HK-2 (cell line): ENCODE data around the gene GPSM3.
"Not testable (repeated sequence)": the region's sequence is repeated elsewhere in the genome, so short reads cannot be mapped to it uniquely, and the experiment has no call there.

Source experiments
- DNase-seq: peaks from one replicate; pipeline ENCODE4 v3.0.0-alpha.2; 2018; ENCODE audit not compliant: unreplicated experiment

The GPSM3 gene

DNA sequence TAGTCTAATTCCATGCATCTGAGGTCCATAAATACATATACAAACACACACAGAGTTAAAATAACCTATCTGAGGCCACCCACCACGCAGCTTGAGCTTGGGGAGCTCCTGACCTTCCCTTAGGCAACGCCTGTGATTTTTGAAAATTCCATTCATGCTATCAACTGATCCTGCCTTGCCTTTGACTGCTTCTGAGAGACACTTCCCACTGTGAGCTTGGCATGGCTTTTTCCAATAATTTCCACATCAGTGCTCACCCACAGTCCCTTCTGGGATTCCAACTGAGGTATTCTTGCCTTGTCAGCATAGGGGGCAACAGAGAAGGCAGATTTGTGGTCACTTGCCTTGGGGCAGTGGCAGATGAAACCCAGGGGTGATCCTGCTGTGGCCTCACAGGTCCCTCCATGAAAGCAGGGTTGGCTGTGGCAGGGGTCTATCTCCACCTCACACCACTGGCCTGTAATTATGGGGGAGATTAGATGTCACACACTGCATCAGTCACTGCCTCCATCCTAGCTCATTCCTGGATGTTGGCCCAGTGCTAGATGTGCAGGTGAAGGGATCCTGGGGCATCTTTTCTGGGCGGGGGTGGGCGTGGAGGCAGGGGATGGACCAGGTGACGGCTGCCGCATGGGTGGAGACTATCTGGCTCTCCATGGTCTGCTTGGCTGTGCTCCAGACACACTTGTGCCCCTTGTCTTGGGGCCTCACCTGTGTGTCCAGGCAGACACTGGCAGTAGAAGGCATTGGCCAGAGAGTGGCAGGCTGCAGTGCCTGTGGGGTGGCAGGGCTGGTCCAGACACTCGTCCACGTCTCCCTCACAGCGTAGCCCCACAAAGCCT, 11.2 kb upstream of the GPSM3 start:
- no peak for DNase-seq

DNA sequence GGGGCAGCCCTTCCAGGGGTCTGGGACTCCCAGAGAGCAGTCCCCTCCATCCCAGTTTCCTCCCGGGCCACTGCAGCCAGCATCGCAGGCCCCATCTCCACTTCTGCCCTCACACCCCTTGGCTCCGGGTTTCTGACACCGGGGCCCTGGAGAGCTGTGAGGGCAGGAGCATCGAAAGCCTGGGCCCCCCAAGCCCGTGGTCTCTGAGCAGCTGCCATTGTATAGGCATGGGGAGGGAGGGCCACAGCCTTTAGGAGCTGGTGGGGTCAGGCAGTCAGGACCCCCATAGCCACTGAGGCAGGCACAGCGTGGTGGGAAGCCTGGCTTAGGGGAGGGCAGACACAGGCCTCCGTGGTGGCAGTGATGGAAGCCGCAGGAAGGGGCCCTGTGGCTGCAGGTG, 9.7 kb upstream of the GPSM3 start:
- no peak for DNase-seq

DNA sequence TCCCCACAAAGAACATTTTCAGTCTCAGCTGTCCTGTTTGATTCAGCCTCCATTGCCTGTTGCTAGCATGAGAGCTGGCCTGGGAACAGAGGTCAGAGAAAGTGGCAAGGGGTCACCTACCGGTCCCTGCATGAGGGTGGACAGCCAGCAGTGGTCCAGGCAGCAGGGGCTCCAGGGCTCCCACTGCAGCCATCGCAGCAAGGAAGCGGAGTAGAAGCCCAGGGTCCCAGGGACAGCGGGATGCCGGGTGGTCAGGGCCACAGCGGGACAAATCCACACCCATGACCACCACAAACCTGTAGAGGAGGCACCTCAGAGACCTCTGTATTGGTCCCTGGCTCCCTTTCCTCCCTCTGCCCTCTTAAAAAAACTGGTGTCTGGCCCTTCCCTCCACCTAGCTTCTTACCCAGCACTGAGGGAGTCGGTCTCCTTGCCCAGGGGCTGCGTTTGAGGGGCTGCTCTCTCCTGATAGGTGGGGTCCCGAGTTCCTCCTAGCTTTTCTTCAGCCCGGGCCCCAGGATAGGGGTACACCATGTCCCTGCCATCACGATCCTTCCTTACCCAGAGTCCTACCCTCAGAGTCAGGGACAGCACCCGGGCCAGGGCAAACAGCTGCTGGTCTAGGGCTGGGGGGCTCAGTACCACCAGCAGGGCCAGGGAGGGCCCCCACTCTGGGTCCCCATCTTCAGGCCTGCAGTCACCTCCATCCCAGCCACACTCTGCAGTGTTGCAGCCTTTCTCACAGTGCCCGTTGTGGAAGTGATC, 8.4 kb upstream of the GPSM3 start:
- no peak for DNase-seq

DNA sequence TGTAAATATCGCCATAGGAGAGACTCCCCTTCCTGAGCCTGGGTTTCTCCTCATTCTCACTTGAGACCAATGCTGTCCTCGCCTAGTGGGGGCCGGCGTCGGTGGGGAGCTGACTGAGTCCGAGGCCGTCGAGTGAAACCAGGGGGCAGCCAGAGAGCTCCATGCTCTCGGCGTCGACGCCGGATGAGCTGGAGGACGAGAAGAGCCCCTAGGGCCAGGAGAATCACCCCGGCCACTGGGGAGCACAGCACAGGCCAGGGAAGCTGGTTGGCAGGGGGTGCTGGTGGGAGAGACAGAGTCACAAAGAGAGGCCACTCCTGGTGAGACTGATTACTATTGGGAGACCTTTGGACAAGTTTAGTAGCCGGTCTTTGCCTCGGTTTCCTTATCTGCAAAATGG, 6.4 kb upstream of the GPSM3 start:
- DNase-seq = no peak

DNA sequence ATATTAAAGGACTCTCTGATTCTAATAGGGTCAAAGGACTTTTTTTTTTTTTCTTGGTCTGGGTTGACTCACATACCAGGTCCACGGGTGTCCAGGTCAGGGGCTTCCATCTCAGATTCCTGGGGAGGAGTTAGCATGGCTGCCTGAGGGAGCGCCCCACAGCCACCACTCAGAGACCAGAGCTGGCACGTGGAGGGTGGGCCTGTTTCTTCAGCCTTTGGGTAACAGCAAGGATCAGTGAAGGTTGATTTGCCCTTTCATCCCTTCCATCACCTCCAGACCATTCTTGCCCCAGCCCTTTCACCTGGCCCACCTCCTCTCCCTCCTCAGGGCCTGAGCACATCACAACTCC, 5.9 kb upstream of the GPSM3 start:
- no peak for DNase-seq

DNA sequence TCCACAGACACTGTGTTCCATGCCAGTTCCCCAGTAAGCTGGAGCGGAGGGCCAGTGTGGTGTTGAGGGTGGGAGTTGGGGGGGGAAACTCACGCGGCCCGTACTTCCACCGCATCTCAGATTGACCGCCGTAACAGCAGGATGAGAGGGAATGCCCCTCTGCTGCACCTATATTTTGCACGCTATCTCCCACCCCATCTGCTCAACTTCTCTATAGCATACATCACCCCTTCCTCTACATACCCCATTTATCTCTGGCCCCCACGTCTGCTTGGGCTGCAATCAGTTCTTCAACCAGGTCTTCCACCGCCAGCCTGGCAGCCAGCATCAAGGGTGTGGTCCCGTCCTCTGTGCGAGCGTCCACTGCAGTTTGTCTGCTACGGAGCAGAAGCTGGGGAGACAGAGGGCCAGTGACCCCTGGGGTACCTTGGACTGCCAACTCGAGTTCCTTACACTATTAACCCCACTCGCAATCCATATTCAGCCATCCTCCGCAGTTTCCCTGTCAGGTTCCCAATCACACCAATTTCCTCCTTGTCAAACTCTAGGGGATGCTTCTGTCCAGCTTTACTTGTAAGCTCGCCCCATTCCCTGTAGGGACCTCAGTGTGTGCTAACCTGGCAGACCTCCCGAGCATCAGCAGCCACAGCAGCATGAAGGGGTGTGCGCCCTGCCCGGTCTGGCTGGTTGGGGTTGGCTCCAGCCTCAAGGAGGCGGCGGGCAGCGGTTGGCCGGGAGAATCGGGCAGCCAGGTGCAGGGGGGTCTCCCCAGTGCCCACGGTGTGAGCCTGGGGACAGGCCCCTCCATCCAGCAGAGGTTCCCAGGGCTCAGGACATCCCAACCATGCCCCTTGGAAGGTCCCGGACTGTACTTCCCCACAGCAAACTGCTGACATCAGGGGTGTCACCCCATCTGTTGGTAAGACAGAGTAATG, 4.5 kb upstream of the GPSM3 start:
- no peak for DNase-seq

DNA sequence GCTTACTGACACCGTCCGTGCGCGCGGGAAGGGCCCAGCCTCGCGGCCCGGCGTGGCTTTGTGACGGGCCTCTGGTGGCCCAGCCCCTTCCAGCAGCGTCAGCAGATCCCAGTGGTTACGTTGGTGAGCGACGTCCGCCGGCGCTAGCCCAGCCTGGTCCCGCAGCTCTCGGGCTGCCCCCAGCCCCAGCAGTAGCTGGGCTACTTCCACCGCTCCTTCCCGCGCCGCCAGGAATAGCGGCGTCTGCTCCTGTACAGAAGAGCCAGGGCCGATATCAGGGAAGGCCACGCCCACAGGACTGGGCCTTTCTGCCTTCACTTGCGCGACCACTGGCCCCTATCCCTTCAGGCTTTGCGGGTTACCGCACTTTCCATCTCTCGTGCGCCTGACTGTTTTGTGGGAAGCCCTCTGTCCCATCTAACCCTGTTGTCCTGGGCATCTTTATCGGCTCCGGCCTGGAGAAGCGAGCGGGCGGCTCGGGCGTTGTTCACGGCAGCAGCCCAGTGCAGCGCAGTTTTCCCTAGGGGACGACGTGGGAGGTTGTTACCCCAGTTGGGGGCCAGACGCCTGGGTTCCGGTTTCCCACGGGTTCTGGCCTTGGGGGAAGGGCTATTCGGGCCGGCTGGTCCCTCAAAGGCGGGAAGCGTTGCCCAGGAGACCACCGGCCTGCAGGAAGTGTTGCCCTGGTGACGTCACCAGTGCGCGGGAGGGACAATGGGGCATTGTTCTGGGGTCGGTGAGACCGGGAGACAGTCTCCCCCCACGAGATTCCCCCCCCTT, 3.6 kb upstream of the GPSM3 start:
- peak; percentile 64 for DNase-seq

DNA sequence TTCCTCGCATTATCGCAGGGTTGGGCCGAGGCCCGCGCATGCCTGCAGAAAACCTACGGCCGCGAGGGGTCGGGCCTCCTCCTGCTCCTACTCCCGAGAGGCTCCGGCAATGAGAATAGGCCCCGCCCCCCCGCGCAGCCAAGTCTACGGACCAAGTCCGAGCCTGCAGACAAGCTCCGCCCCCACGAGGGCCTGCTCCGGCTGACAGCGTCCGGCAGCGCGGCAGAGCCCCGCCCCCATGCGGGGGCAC, 3.1 kb upstream of the GPSM3 start:
- DNase-seq = peak; percentile 100

DNA sequence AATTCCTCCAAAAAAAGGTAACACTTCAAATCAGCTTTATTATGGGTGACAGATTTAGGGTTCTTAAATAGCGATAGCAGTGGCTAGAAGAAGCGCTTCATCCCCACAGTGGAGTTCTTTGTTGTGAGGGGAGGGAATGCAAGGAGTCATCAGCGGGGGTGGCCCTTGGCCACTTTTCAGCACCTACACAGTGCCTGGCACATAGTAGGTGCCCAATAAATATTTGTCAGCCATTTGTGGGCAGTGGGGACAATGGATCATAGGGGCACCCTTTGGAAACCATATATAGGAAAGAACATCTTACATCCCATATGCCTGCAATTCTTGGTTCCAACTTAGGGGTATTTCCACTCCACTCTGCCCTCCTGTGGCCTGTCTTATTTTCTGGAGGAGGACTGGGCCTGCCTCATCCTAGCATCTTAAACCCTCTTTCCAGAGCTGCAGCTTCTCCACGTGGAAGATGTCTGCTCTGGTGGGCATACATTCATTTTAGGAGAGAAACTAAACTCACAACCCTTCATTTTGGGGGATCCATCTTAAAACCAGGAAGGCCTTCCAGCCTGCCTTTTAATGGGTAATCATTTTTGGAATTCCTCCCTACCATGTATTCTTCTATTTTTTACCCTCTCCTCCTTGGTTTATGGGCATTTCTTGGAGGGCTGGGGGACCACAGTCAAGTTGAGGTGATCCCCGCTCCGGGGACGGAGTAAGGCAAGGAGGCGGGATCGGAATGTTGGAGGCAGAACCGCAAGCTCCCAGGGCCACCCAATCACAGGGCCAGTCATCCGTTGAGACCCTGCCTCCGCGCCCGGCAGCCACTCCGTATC, 2.6 kb upstream of the GPSM3 start:
- peak; percentile 33 for DNase-seq

DNA sequence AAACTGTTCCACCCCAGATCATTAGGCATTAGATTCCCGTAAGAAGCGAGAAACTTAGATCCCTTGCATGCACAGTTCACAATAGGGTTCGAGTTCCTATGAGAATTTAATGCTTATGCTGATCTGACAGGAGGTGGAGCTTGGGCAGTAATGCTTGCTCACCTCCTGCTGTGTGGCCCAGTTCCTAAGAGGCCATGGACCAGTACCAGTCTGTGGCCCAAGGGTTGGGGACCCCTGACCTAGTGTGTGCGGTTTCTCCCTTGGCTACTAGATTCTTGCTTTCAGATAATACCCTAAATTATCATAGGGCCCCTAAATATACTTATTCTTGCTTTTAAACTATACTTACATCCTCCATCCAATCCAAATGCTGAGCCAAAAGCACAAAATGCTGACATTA, 1.9 kb upstream of the GPSM3 start:
- DNase-seq = no peak

DNA sequence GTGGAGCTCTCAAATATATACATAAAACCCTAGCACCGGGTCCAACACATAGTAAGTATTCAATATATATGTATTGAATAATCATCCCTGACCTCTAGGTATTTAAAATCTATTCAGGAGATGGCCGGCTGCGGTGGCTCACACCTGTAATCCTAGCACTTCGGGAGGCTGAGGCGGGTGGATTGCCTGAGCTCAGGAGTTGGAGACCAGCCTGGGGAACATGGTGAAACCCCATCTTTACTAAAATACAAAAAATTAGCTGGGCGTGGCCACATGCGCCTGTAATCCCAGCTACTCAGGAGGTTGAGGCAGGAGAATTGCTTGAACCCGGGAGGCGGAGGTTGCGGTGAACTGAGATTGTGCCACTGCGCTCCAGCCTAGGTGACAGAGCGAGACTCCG, 653 bp upstream of the GPSM3 start:
- DNase-seq = not testable (repeated sequence)

DNA sequence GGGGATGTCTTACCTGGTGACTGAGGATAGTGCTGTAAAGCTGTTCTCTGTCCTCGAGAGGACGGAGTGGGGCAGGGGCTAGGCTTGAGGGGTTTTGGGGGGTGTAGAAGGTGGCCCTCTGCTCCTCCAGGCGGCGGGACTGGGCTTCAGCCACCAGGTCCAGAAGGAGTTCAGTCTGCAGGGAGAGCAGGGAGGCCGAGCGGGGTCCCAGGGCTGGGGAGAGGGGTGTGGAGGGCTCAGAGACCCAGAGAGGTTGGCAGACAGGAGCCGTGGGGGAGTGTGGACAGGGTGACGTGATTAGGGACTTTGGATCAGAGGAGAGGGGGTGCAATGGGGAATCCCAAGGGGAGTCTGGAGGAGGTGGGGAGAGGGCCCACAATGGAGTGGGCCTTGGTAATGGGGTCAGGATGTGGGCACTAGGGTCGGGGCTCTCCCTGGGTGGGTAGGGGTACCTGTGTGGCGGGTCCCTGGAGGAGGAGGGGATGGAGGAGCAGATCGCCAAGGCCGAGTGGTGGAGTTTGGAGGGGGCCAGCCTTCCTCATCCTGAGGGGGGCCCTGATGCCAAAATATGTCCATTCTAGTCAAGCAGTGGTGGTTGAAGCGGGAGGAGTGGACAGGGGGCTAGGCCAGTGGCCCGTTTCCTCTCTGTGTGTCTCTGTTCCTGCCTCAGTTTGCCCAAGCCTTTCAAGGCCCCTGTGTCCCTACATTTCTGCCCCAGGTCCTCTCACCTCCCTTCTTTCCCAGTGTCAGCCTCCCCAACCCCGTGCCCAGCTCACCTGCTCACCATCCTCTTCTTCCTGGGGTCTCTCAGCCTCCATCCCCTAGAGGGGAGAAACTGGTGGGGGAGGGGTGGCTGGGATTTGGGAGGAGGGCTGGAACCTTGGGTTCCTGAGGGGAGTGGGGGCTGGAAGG, 491 bp downstream of the GPSM3 start:
- no peak for DNase-seq

DNA sequence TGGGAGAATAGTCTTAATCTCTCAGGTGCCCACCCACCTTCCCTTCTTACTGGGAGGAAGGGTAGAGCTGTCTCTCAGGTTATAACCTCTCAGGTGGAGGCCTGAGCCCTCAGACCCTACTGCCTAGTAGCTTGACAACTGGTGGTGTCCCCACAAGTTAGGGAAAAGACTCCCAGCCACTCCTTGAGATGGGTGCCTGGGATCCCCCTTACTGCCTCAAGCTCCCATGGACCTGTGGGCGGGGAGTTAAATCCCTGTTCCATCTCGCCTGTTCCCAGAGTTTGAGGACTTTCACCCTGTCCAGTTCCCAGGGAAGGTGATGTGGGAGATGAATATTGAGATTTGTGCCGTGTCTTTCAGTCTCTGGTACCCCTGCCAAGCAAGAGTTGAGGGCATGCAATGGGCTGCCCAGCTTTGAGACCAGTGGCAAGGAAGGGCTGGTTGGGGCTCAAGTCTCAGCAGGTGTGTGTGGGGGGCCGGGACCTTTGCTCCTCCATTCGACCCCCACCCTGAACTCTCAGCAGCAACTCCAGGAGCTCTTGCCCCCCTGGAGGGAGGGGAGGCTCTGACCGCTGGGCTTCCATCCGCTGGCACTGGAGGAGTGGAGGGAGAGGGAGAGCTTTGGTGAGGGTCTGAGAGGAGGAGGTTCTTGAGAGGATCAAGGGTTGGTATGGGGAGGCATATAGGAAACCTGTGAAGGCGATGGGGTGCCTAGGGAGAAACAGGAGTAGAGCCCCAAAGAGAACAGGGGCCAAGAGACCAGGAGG, 1.3 kb downstream of the GPSM3 start:
- DNase-seq = no peak

DNA sequence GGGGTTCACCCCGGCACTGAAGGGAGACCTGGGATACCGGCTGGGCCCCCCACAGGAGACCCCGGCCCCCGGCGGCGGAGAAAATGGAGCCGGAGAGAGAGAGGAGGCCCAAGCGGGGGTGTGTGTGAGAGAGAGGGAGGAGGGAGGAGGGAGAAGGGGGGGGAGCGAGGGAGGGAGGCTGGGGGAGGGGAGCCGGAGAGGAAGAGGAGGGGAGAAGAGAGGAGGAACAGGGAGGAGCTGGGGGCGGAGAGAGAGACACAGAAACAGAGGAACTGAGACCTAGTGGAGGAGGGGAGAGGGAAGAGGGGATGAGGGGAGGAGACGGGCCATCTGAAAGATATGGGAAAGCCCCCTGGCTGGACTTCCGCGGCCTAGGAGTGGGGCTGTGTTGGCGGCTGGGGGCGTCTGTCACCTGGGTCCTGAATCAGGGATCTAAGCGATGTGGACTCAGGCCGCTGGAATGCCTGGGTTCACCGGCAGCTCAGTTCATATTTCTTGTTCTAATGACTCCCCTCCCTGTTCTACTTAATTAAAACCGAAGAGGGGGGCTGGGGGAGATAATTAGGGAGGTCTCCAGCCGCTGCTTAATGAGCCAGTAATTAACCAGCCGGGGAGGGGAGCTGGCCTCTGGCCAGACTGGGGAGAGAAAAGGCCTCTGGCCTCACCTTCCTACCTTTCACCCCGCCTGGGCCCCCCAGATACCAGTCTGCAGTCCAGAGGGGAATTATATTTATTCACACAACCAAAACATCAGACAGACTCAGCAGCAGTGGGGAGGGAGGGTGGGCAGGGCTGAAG, 2.2 kb downstream of the GPSM3 start, which contains the start of gene PBX2:
Gene PBX2 (minus strand): TSS at position 149 of the 798 bp plus-strand sequence. CDS start 287 bp downstream, outside the sequence.
- DNase-seq = peak; percentile 88

DNA sequence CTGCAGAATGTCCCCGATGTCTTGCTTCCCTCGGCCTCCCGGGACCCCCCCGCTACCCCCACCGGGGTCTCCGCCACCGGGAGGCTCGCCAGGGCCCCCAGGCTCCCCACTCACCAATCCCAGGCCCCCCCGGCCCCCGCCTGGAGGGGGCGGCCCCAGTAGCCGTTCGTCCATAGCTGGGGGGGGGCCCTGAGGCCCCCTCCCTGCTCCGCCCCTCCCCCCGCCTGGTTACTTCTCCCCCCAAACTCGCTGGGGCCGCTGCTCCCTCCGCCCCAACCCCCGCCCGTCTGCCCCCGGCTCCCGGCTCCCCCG, 2.7 kb downstream of the GPSM3 start:
- DNase-seq = no peak

DNA sequence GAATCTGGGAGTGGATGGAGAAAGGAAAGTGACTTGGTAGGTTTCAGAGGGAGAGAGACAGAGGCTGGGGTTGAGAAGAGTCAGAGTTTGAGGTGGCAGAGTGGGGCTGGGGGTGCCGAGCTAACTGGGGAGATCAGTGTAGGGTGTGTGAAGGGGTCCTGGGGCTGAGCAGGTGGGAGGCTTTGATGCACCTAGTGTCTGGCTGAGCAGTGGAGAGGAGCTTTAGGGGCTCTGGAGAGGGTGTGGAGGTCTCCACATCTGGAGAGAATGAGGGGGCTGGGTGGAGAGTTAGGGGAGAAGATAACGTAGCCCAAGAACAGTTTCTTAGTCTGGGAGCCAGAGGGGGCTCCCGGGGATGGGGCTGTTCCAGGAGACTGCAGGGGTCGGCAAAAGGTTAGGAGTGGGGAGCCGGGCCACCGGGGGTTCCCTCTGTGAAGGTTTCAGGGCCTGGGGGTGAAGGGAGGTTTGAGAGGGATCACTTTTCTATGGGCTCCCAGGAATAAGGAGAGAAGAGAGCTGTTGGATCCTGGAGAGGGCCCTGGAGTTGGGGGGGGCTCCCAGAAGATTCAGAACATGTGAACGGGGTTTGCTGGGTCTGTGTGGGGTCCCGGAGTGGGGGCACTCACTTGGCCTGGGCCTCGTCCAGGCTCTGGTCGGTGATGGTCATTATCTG, 3.2 kb downstream of the GPSM3 start:
- no peak for DNase-seq

DNA sequence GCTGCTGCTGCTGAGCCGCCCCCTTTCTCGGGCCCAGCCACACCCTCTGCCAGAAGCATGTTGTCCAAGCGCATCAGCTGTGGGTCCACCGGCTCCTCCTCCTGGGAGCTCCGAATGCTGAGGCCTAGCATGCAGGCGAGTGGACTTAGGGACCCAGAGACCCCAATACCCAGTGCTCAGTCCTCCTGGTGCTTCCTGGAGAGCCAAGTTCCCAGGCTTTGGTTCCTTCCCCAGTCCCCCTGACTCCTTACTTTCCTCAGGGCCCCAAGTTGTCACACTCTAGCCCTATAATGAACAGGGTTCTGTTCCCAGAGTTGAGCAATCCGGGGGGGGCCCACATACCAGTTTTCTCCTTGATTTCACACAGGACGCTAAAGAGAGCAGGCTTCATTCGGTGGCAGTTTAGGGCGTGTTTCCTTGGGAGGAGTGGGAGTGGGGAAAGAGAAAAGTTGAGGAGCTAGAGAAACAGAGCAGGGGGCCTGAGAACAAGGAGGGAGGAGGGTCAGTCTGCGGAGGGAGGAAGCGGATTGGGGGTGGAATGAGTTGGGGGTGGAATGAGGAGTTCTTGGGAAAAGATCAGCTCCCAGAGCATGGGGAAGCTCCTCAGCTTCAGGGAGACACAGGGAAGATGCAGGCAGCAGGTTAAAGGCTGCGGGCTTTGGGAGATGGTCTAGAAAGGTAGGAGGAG, 3.9 kb downstream of the GPSM3 start:
- DNase-seq = no peak
